KMS-11 (cell line): ENCODE results near the gene SUPT5H.

Experiments used
- H2AFZ ChIP-seq: fragments of 200-600 bp; sonication (generic); 2 replicates; pipeline ENCODE4 v1.6.1; 2016; ENCODE audit warnings: antibody characterized with exemption, mixed run types, low read depth
- H3K27ac ChIP-seq: fragments of 200-600 bp; sonication (generic); 2 replicates; pipeline ENCODE4 v1.6.1; 2016; ENCODE audit warnings: mild to moderate bottlenecking, mixed run types
- H3K27me3 ChIP-seq: fragments of 200-600 bp; sonication (generic); 2 replicates; pipeline ENCODE4 v1.6.1; 2017; ENCODE audit warnings: mild to moderate bottlenecking, low read depth, mixed run types, moderate library complexity; ENCODE audit not compliant: insufficient read depth
- H3K36me3 ChIP-seq: fragments of 200-600 bp; sonication (generic); 2 replicates; pipeline ENCODE4 v1.6.1; 2017; ENCODE audit warnings: mild to moderate bottlenecking, mixed run types; ENCODE audit not compliant: insufficient read depth
- H3K4me1 ChIP-seq: fragments of 200-600 bp; sonication (generic); 2 replicates; pipeline ENCODE4 v1.6.1; 2016; ENCODE audit warnings: mild to moderate bottlenecking, low read depth, mixed run types; ENCODE audit not compliant: poor library complexity, severe bottlenecking
- H3K4me2 ChIP-seq: fragments of 200-600 bp; sonication (generic); 2 replicates; pipeline ENCODE4 v1.7.0; 2016; ENCODE audit warnings: mild to moderate bottlenecking, mixed run types
- H3K4me3 ChIP-seq: fragments of 200-600 bp; sonication (generic); IDR thresholded peaks from 2 replicates; pipeline ENCODE4 v1.6.1; 2017; ENCODE audit warnings: low read depth, low read length, mixed read lengths; ENCODE audit not compliant: insufficient read depth
- H3K79me2 ChIP-seq: fragments of 200-600 bp; sonication (generic); 2 replicates; pipeline ENCODE4 v1.6.1; 2016; ENCODE audit warnings: low read depth, mixed run types; ENCODE audit not compliant: insufficient read depth
- H3K9ac ChIP-seq: fragments of 200-600 bp; sonication (generic); 2 replicates; pipeline ENCODE4 v1.6.1; 2016; ENCODE audit warnings: mild to moderate bottlenecking, mixed run types
- H4K20me1 ChIP-seq: fragments of 200-600 bp; sonication (generic); 2 replicates; pipeline ENCODE4 v1.6.1; 2016; ENCODE audit warnings: mild to moderate bottlenecking, mixed run types; ENCODE audit not compliant: insufficient read depth
- CTCF ChIP-seq: fragments of 200-600 bp; sonication (generic); conservative IDR thresholded peaks from 2 replicates; pipeline ENCODE4 v1.6.1; 2017; ENCODE audit warnings: low read depth, mild to moderate bottlenecking, antibody characterized with exemption, low read length, moderate library complexity, mixed read lengths

Gene SUPT5H

GRCh38 chr19:39467941-39468340 is 22.6 kb downstream of the SUPT5H start:
- no peaks in the 10 kb centered on the region for H4K20me1 ChIP-seq
- no peak overlapping the region for H3K9ac ChIP-seq
- H3K79me2 ChIP-seq = no peaks in the 10 kb centered on the region
- no peak overlapping the region for H2AFZ ChIP-seq
- H3K4me1 ChIP-seq = no peaks in the 10 kb centered on the region
- H3K27ac ChIP-seq = no peak overlapping the region
- H3K4me2 ChIP-seq = no peak overlapping the region
- H3K36me3 ChIP-seq = no peaks in the 10 kb centered on the region
- no peak overlapping the region for H3K4me3 ChIP-seq
- H3K27me3 ChIP-seq = no peaks in the 10 kb centered on the region
- no peak for TF ChIP-seq CTCF

- H3K4me1 ChIP-seq = no peaks in the 10 kb centered on the region
- TF ChIP-seq CTCF = no peak
- no peaks in the 10 kb centered on the region for H3K27me3 ChIP-seq
- no peaks in the 10 kb centered on the region for H4K20me1 ChIP-seq
- H3K4me2 ChIP-seq = no peak overlapping the region
- H3K4me3 ChIP-seq = no peak overlapping the region
- H3K9ac ChIP-seq = no peak overlapping the region
- no peak overlapping the region for H2AFZ ChIP-seq
- H3K79me2 ChIP-seq = no peaks in the 10 kb centered on the region
- H3K27ac ChIP-seq = no peak overlapping the region
- H3K36me3 ChIP-seq = no peaks in the 10 kb centered on the region
These were observed 23.7 kb downstream of the SUPT5H start for GRCh38 chr19:39469036-39469435.

DNA sequence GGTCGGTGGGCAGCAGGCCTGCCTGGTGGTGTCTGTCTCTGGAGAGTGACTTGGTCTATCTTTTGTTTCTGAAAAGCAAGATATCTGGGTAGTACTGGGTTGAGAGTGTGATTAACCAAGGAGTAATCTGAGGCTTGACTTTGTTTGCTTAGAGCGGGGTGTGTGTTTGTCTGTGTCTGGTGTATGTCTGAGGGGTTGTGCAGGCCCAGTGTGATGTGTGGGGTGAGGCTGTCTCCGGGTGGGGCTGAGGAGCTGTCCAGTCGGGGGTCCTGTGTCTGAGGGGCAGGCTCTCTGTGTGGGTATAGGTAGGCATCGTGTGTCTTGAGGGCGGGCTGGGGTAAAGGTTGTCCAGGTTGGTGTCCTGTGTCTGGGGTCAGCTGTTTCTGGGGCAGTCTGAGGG is 24.2 kb downstream of the SUPT5H start:
- Histone ChIP-seq H3K36me3 (no peaks in the 10 kb centered on the region), H3K4me1 (no peaks in the 10 kb centered on the region), H3K4me3 (no peak overlapping the region), H3K9ac (no peak overlapping the region), H4K20me1 (no peaks in the 10 kb centered on the region), H3K79me2 (no peaks in the 10 kb centered on the region), H3K4me2 (no peak overlapping the region), H2AFZ (no peak overlapping the region), H3K27ac (no peak overlapping the region), H3K27me3 (no peaks in the 10 kb centered on the region)
- no peak for TF ChIP-seq CTCF

DNA sequence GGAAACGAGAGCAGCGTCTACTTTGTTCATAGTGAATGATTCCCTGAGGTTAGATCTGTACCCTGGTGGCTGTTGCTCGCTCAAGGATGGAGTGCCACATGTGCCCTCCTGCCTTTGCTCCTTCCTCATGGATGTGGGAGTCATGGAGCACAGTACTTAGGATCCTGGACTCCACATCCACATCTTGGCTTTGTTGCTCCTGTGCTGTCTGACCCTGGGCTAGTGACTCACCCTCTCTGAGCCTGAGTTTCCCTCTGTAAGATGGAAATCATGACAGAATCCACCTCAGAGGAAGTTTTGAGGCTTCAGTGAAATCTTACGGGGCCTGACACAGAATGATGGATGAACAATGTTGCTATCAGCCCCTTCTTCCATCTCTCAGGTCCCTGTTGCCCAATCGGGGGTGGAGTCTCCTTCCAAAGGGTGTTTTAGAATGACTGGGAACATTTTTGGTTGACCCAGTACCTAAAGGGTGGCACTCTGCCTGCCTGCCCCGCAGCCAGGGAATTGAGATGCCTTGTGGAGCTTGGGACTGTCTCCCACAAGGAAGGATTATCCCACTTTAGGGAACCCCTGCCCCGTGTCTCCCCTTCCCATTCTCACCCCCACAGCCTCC is 25.4 kb downstream of the SUPT5H start:
- no peak overlapping the region for H2AFZ ChIP-seq
- H3K4me2 ChIP-seq = no peak overlapping the region
- no peaks in the 10 kb centered on the region for H3K79me2 ChIP-seq
- no peak for TF ChIP-seq CTCF
- no peaks in the 10 kb centered on the region for H3K27me3 ChIP-seq
- no peak overlapping the region for H3K9ac ChIP-seq
- no peak overlapping the region for H3K27ac ChIP-seq
- no peaks in the 10 kb centered on the region for H3K36me3 ChIP-seq
- H4K20me1 ChIP-seq = no peaks in the 10 kb centered on the region
- no peaks in the 10 kb centered on the region for H3K4me1 ChIP-seq
- no peak overlapping the region for H3K4me3 ChIP-seq
